GM19467 (cell line): Measurements from ENCODE around the gene FBXO3.
"Not testable (repeated sequence)": the region's sequence is repeated elsewhere in the genome, so short reads cannot be mapped to it uniquely, and the experiment has no call there.

Experiments used
- ATAC-seq: cut with Tn5 transposase; IDR thresholded peaks from one replicate; pipeline ENCODE4 v1.9.1; 2021; ENCODE audit warnings: mild to moderate bottlenecking, moderate library complexity; ENCODE audit not compliant: unreplicated experiment

FBXO3 gene, protein sequence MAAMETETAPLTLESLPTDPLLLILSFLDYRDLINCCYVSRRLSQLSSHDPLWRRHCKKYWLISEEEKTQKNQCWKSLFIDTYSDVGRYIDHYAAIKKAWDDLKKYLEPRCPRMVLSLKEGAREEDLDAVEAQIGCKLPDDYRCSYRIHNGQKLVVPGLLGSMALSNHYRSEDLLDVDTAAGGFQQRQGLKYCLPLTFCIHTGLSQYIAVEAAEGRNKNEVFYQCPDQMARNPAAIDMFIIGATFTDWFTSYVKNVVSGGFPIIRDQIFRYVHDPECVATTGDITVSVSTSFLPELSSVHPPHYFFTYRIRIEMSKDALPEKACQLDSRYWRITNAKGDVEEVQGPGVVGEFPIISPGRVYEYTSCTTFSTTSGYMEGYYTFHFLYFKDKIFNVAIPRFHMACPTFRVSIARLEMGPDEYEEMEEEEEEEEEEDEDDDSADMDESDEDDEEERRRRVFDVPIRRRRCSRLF

DNA sequence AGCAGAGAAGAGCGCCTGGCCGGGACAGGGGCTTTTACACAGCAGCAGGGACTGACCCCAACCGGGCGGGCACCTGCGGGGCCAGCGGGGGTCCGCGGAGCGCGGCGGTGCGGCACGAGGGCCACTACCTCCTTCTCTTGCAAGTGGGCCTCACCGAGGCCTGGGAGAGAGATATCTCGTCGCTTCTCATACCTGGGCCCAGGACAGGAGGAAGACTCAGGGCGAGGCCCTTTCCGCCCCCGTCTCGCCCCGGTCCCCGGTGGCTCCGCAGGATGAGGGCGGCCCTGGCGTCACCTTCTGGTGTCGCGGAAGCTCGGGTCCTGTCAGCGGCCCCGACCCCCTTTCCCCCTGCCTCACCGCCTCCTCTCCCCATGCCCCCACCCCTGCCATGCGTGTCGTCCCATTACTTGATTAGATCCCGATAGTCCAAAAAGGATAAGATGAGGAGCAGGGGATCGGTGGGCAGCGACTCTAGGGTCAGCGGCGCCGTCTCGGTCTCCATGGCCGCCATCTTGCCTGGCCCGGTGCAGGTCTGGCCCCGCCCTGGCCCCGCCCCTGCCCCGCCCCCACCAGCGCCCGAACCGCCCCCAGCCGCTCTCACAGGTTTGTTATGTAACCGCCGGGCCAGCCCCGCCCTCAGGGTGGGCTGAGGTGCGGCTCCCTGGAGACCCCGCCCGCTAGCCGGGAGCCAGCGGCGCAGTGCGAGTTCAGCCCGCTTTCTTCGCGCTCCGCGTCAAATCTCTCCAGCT lies at the start of gene FBXO3:
TSS of gene FBXO3 (minus strand) at position 534 of the 749 bp plus-strand sequence. CDS start at position 511, 23 bp downstream.
- ATAC-seq = peak; percentile 45

DNA sequence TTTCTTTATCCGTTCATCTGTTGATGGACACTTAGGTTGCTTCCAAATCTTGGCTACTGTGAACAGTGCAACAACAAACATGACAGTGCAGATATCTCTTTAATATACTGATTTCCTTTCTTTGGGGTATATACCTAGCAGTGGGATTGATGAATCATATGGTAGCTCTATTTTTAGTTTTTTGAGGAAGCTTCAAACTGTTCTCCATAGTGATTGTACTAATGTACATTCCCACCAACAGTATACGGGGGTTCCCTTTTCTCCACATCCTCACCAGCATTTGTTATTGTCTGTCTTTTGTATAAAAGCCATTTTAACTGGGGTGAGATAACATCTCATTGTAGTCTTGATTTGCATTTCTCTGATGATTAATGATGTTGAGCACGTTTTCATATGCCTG lies 48.7 kb upstream of the FBXO3 start:
- ATAC-seq = not testable (repeated sequence)

DNA sequence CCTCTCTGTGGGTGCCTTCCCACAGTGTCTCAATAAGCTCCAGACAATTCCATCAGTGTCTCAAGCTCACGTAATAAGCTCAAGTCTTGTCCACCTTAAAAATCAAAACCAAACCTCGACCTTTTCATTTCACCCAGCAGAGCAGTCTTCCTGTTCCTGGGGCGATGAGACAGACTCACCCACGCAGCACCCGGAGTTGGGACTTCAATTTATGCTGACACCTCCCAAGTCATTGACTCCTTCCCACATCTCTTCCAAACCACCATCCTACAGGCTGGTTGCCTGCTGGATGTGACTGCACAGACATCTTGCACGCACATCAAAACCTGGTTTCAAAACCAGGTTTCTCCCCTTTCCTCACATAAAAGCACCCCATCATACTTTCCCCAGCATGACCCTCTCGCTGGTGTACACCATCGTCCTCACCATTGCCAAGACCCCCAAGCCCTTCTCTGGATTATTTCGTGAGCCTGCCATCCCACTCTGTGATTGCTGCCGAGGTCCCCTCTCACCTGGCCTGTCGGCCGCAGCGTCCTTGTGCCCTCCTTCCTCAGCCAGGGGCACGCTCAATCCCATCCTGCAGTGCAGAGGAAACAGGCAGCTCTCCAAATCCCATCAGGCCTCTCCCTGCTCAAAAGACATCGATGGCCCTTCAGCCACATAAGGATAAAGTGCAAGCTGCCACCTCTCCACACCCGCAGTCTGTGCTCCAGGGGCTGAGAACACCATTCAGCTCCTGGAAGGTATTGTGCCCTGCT lies 45.1 kb upstream of the FBXO3 start:
- no peak for ATAC-seq

DNA sequence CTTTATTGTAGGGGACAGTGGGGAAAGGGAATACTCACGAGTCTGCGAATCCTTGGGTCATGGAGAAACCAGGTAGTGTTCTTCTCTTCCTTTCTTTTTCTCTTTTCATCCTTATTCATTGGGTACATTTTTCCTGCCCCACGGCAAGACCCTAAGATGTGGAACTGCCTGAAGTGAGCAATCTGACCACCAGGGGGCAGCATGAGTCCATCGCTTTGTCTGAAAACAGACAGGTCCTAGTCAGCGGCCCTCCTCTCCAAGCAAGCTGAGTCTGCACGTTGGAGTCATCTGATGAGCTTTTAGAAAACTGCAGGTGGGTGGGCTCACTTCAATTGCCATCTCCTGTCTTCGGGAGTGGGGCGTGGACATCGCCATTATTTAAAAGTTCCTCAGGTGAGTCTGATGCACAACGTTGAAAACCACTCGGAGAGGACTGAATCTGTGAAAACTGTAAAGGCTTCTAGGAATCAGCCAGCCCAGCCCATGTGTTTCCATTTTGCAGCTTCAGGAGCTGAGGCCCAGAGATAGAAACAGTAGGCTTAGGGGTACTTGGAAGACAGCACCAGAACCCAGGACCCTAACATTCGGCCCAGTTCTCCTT lies 34.0 kb upstream of the FBXO3 start:
- ATAC-seq = no peak

DNA sequence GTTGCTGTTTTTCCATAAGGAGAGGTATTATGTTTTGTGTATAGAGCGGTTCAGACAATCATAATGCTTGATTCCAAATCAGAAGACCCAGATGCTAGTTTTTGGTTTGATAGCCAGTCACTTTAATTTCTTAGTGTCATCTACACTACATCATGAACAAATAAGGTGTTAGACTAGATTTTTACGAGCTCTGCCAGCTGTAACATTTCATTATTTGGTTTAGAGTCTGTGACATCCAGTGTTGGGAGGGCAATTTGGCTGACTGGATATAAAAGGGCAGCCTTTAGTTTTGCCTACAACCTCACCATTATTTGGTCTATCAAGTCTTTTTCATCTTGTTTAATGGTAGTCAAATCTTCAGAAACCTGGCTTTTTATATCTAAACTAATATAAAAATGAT lies 30.2 kb upstream of the FBXO3 start:
- no peak for ATAC-seq

DNA sequence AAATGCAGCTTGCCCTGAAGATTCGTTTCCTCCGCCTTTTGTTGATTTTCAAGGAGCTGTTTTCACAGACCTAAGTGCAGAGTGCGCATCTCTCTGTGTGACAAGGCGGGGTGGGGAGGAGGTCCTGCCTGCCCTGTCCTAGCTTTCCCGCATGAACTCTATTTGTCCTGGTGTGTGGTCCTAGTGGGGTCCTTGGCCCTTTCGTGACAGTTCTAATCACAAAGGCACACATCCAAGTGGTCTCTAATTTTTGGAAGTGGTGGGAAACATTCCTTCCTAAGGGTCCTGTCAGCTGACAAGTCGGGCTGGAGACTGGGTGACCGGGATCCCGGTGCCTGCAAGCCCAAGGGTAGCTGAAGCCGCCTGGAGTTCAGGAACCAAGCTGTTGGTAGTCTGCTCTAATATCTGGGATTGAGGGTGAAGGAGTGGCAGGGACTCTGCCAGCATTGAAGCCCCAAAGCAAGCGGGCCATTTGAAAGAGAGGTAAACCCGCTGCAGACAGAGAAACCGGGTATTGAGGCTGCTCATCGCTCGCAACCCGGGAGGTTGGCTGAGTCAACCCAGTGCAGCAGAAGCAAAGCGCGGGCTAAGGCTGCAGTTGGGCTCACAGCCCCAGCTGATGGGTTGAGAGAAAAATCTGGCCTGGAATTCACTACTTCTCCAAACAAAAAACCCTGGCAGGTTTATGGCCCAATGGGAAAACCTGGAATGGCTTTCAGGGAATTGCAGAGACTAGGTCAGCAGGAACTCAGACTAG lies 28.1 kb upstream of the FBXO3 start:
- no peak for ATAC-seq

DNA sequence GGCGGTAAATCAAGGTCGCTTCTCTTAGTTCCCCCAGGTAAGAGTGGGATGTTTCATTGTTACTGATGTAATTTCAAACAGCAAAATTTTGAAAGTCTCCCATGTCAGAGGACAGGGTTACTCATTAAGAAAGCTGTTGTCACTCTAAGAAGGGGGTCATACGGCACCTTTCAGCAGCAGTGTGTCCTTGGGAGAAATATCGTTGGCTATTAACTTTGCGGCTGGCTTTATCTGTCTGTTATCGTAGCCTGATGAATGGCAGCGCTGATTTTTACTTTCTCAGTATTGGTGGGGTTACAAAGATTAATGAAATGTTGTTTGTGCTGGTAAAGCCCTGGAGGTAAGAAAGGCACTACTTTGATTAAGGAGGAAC lies 27.5 kb upstream of the FBXO3 start:
- no peak for ATAC-seq

DNA sequence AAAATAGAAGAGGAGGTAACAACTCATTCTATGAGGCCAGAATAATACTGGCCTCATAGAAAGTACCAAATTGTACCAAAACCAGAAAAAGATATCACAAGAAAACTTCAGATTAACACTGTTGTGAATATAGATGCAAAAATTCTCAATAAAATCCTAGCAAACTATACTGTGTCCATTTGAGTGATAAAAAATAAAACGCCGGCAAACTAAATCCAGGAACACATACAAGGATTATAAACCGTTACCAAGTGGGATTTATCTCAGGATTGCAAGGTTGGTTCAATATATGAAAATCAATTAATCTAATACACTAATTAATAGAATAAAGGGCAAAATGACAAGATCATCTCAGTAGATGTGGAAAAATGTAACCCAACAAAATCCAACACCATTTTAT lies 23.6 kb upstream of the FBXO3 start:
- ATAC-seq = no peak

DNA sequence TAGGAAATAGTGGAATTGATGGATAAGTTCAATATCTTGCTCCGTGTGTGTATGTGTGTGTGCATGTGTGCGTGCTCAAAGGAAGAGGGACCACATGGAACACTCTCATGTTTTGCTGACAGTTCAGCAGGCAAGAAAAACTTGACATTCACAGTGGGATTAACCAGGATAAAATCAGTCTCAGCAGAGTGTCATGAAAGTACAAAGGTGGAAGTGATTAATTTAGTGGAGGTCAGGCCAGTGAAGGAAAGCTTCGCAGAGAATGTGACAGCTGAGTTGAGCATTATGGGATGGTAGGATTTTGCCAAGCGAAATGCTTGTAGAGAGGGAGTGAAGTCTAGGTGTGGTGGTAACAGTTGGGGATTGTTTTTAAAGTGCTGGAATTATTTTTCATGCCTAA lies 15.7 kb upstream of the FBXO3 start:
- ATAC-seq = no peak

DNA sequence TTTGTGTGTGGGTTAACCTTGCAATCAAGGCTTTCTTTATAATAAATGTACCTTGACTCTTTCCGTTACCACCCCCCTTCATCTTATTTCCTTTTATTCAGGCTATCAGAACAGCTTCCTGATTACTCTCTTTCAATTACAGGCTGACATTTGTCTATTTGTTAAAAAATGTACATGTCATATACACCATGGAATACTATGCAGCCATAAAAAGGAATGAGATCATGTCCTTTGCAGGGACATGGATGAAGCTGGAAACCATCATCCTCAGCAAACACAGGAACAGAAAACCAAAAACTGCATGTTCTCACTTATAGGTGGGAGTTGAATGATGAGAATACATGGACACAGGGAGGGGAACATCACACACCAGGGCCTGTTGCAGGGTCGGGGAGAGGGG lies 13.8 kb upstream of the FBXO3 start:
- not testable (repeated sequence) for ATAC-seq

DNA sequence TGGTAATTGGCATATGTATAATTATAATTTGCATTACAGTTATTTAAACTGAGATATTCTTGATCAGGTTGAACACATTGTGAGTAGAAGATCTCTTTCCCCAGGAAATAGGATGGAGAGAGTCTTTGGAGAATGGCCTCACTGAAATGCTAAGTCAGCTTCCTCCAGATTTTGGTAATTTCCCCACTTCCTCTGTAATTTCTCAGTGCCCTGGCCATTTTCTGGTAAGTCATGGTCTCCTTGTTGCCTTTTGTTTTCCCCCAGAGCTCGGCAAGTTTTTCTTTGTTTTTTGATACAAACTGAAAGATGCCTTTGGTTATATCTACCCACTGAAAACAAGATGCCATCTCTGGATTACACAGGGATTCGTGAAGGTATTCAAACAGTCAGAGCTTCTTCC lies 12.8 kb upstream of the FBXO3 start:
- no peak for ATAC-seq

DNA sequence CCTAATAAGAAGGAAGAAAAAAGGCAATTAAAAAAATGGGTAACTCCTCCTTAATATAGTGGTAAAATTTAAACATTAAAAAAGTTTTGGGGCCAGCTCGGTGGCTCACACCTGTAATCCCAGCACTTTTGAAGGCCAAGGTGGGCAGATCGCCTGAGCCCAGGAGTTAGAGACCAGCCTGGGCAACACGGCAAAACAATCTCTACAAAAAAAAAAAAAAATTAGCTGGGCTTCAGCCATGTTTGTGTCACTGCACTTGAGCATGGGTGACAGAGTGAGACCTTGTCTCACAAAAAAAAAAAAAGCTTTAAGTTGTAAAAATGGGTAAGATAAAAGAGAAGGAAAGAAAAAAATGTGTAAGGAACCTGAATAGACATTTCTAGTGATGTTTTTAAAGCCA lies 11.3 kb upstream of the FBXO3 start:
- ATAC-seq = no peak

DNA sequence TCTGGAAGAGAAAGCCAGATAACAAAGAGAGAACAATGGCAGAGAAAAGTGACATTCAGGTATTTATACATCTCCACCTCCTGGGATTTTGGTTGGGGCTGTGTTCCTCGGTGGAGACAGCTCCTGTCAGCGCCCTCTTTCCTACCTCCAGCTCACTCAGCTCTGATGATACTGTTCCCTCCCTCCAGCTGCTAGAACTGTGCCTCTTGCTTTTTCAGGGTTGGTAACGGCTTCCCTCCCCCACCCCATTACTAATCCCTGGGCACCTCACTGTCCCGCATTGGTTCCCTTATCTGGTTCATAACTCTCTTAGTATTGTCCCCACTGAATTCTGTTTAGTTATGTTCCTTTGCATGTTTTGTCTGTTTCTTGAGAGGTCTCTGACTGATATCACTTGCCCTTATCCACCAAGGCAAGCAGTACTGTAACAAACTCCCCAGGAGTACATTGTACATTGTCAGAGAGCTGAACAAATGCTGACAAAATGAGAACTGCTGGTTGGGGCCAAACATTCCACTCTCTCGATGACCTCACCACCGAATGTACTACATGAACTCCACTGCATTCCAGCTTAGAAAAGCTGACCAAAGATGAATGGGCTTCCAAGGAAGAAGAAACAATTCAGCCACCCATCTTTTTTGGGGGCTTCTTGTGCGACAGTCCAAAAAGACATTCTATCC lies 5.7 kb upstream of the FBXO3 start:
- no peak for ATAC-seq

DNA sequence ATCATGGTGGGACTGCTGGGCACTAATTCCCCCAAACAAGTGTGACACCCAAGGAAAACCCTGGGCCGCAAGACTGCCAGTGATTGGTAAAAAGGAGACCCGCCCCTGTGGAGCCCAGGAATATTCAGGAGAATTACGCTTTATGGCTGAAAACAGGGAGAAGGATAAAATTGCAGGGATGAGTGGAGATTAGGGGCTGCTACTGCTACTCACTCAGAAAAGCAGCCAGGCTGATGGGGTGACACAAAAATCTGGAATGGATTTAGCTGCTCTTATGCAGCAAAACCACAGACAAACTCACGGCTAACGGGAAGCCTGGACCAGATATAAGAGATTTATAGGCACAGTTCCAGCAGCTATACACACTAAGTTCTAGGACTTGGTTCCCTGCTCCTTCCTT lies 4.4 kb upstream of the FBXO3 start:
- ATAC-seq = no peak

DNA sequence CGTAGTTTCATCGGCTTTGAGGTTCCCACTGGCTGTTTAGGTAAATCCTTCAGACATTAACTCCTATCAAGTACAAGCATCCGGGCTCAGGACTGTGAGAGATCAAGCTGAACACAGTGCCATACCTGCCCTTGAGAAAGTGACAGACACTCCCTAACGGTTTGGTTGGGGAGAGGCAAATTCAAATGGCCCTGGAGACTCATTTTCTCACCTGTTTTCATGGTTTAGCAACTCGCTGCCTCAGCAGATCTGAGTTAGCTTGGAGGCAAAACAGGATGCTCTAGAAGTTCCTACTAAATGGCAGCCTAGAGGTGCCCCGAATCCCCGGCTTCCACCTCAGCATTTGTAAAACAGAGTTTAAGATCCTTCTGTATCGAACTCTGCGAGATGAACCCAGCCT lies 3.6 kb upstream of the FBXO3 start:
- ATAC-seq = no peak

DNA sequence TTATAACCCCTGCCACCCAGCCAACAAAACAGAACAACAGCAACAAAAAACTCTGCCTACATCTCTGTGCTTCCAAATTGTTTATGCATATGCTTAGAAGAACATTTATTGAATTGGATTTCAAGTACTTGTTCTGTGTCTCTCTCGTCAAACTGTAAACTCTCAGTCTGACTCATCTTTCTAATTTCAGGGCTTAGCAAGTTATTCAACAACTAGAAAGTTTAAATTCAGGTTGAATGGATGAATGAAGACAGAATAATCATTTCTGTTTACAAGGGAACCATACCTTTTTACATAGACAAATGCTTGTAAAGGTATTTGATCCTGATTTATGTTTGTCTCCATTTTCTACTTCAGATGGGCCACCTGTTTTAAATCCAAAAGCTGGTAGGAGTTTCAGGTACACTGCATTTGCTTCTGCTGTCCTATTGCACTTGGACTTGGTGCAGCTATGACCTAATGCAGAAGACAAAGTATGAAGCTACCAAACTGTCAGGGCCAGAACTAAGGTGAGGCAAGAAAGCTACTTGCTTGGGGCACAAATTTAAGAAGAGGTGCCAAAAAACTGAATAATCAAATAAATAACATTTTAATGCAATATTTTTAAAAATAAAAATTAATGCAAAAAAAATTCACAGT lies 1.6 kb upstream of the FBXO3 start:
- no peak for ATAC-seq

DNA sequence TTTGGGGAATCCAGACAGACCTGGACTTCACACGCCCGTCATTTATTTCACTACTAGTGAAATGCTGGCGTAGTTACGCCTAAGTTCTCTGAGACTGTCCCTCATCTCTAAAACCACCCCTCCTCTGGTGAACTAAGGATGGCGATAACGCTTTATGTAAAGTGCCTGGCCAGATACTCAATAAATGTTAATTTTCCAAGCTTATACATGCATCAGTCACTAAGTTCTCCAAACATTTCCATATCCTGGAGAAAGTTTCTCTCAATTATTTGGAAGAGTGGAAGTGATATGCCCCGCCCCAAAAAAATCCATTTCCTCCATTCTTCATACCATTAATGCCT lies 1.1 kb upstream of the FBXO3 start:
- ATAC-seq = no peak

DNA sequence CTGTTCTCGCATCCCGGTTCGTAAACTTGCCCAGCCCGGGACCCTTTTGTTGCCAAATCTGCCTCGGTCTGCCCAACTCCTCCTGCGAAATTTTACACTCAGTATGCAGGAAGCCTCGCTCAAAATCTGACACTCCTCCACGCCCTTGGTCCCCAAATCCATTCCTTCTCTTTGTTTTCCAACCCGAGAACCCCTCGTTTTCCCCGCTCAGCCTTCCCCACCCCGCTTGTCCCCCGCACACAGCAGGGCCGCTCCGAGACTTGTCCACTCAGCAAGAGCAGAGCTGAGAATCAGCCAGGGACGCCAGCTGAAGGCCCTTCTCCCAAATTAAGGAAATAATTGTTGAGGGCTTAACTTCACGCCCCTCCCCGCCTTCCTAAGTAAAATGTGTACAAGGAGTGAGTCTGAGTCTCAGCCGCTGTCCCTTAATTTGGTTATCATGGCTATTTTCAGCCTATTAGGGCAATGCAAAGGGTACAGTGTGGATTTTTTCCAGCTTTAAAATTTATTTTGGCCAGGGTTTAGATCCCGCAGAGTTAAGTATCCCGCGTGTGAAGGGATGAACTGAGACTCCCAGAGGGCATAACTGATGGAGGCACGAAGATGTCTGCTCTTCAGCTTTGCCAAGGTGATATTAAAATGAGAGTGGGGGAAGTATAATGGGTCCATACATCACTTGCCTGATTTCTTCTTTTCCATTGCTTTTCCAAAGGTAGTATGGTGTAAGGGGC lies 581 bp upstream of the FBXO3 start:
- no peak for ATAC-seq
